Endothelial cell of umbilical vein (primary cell): ENCODE results near the gene MAGOHB. TPM values are rescaled to one million over a fixed set of nuclear protein-coding genes. Genes with fewer than 3 reads are reported as not detected.

Source experiments
- BruUV-seq: library from RNA; stranded (reverse); fragments of 400-500 nt; replicated peaks from 2 replicates; lab custom pipeline; 2021; lab: Mats Ljungman, UMichigan
- CTCF ChIA-PET: fragments of 300-600, 350-600 bp; sonication (Branson Sonifier 250); formaldehyde crosslinking; loops from one replicate; lab custom pipeline; 2021; ENCODE audit warnings: antibody characterized with exemption, inconsistent platforms; lab: Charles Lee
- POLR2A ChIA-PET: fragments of 300-600, 350-600 bp; sonication (Branson Sonifier 250); formaldehyde crosslinking; loops from one replicate; lab custom pipeline; 2021; ENCODE audit warnings: antibody characterized with exemption, inconsistent platforms; lab: Charles Lee
- DNase-seq: peaks from one replicate; pipeline ENCODE4 v3.0.0-alpha.2; 2011; ENCODE audit warnings: low read depth, low spot score
- FAIRE-seq: peaks from 2 replicates; lab custom pipeline; 2011; peaks lifted over from hg19 to GRCh38; lab: Jason Lieb, UNC
- H2AFZ ChIP-seq: 2 replicates; pipeline ENCODE4 v1.6.0; 2012; ENCODE audit warnings: low read depth, low read length, control low read depth, inconsistent platforms
- H3K27ac ChIP-seq: 2 replicates; pipeline ENCODE4 v1.5.1; 2011; ENCODE audit warnings: low read depth, mild to moderate bottlenecking, control low read depth, low read length, moderate library complexity; ENCODE audit not compliant: insufficient read depth
- H3K27me3 ChIP-seq, 2 experiments: 2 replicates each; pipeline versions ENCODE4 v1.6.0 to v1.6.1; 2011; ENCODE audit warnings: low read length in 2 of 2, mixed read lengths in 1 of 2; ENCODE audit not compliant: control insufficient read depth in 2 of 2, insufficient read depth in 2 of 2
- H3K36me3 ChIP-seq, 2 experiments: 2 replicates in 1 of 2; 3 replicates in 1 of 2; pipeline ENCODE4 v1.5.1; 2011; ENCODE audit warnings: low read length in 2 of 2, mild to moderate bottlenecking in 1 of 2, moderate library complexity in 1 of 2; ENCODE audit not compliant: control insufficient read depth in 2 of 2, insufficient read depth in 2 of 2; ENCODE audit errors: extremely low read depth in 1 of 2
- H3K4me1 ChIP-seq: 3 replicates; pipeline ENCODE4 v1.5.1; 2011; ENCODE audit warnings: mild to moderate bottlenecking, low read length; ENCODE audit not compliant: control insufficient read depth, insufficient read depth; ENCODE audit errors: extremely low read depth
- H3K4me2 ChIP-seq: 2 replicates; pipeline ENCODE4 v1.6.1; 2011; ENCODE audit warnings: low read length, control low read depth, mixed read lengths; ENCODE audit not compliant: insufficient read depth
- H3K4me3 ChIP-seq, 3 experiments: fragments of 200-600 bp in 1 of 3; sonication (generic), shearing (Covaris generic) in 1 of 3; replicated peaks in 1 of 3; 2 replicates each; pipeline ENCODE4 v1.5.1; 2011 to 2016; ENCODE audit warnings: control low read depth in 3 of 3, low read length in 3 of 3, mild to moderate bottlenecking in 2 of 3, inconsistent platforms in 1 of 3, low read depth in 1 of 3, moderate library complexity in 1 of 3; ENCODE audit not compliant: insufficient read depth in 1 of 3
- H3K79me2 ChIP-seq: 2 replicates; pipeline ENCODE4 v1.6.0; 2012; ENCODE audit warnings: low read length, inconsistent platforms; ENCODE audit not compliant: control insufficient read depth, insufficient read depth
- H3K9ac ChIP-seq: replicated peaks from 2 replicates; pipeline ENCODE3; 2011; ENCODE audit warnings: low read length, control low read depth; ENCODE audit not compliant: insufficient read depth; ENCODE audit errors: extremely low read depth
- H3K9me1 ChIP-seq: replicated peaks from 3 replicates; pipeline ENCODE4 v1.6.0; 2011; ENCODE audit warnings: mild to moderate bottlenecking, low read length; ENCODE audit not compliant: control insufficient read depth, insufficient read depth; ENCODE audit errors: extremely low read depth
- H3K9me3 ChIP-seq: replicated peaks from 2 replicates; pipeline ENCODE4 v1.5.1; 2012; ENCODE audit warnings: low read length, inconsistent platforms; ENCODE audit not compliant: control insufficient read depth, insufficient read depth
- H4K20me1 ChIP-seq: replicated peaks from 2 replicates; pipeline ENCODE3; 2011; ENCODE audit warnings: mild to moderate bottlenecking, low read length; ENCODE audit not compliant: control insufficient read depth, insufficient read depth; ENCODE audit errors: extremely low read depth
- EZH2 ChIP-seq: IDR thresholded peaks from 2 replicates; pipeline ENCODE4 v1.6.1; 2012; ENCODE audit warnings: borderline replicate concordance, low read depth, mild to moderate bottlenecking, moderate library complexity, low read length, inconsistent platforms; ENCODE audit not compliant: severe bottlenecking
- FOS ChIP-seq: IDR thresholded peaks from 2 replicates; pipeline ENCODE4 v1.6.1; 2011; ENCODE audit warnings: mild to moderate bottlenecking, low read length, moderate library complexity, borderline replicate concordance; ENCODE audit not compliant: insufficient read depth
- MYC ChIP-seq: IDR thresholded peaks from one replicate; pipeline ENCODE4 v1.6.1; 2011; ENCODE audit warnings: mild to moderate bottlenecking, low read depth, low read length
- POLR2A ChIP-seq: IDR thresholded peaks from 2 replicates; pipeline ENCODE4 v1.6.1; 2012; ENCODE audit warnings: low read depth, mild to moderate bottlenecking, control low read depth, low read length
- dilution Hi-C: fragments of 300-500 bp; cut with MboI; formaldehyde crosslinking; loops from one replicate; pipeline ENCODE4 v1.15.0; 2019; ENCODE audit warnings: low sequenced_read_pairs; ENCODE audit not compliant: extremely low pct_ligation_motif_present
- intact Hi-C: fragments of 100-400 bp; cut with micrococcal nuclease; formaldehyde crosslinking; loops from one replicate; pipeline ENCODE4 v1.10.0; 2022
- polyA plus RNA-seq, 4 experiments: library from polyadenylated mRNA; depleted of rRNA in 3 of 4; stranded (reverse) in 3 of 4; unstranded in 1 of 4; fragments of >200 nt; gene quantifications; 2 replicates each; pipeline versions ENCODE4 v1.2.1 to v1.2.3, GENCODE V29; 2011 to 2012; ENCODE audit warnings: missing spikeins in 1 of 4
- total RNA-seq: library from RNA; stranded (reverse); gene quantifications from 2 replicates; pipeline ENCODE4 v1.2.3, GENCODE V29; 2021
- TF ChIP-seq, protein P1 (sequence below), 2 donors: IDR thresholded peaks; 1 replicate in 1 of 2; 2 replicates in 1 of 2; pipeline ENCODE4 v1.5.1; 2011; ENCODE audit warnings: low read length in 2 of 2, mild to moderate bottlenecking in 2 of 2, moderate library complexity in 2 of 2, control low read depth in 1 of 2, inconsistent platforms in 1 of 2, low read depth in 1 of 2; ENCODE audit not compliant: insufficient read depth in 1 of 2; ENCODE audit errors: extremely low read depth in 1 of 2

MAGOHB gene
- total and polyA plus RNA-seq, 2 donors (not counting 3 experiments of a cell fraction or from before 2014, with no cell fraction given) = 8.9 to 48.3 TPM

DNA sequence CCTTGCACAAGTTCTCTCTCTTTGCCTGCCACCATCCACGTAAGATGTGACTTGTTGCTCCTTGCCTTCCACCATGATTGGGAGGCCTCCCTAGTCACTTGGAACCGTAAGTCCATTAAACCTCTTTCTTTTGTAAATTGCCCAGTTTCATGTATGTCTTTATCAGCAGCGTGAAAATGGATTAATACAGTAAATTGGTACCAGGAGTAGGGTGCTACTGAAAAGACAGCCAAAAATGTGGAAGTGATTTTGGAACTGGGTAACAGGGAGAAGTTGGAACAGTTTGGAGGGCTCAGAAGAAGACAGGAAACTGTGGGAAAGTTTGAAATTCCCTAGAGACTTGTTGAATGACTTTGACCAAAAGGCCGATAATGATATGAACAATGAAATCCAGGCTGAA, 32.5 kb upstream of the MAGOHB start:
- no peak overlapping the region for H3K4me2 ChIP-seq
- peaks cover 4% of the 10 kb centered on the region for H3K9me3 ChIP-seq
- no peak overlapping the region for H3K9ac ChIP-seq
- H3K36me3 ChIP-seq = no peaks in the 10 kb centered on the region
- no peak for DNase-seq
- ChIA-PET CTCF (no interaction called here), POLR2A (no interaction called here)
- dilution Hi-C loops (no loop called here), intact Hi-C loops (loop anchor here (10.0 kb wide), 1 partner anchor 611 kb away; the partner anchor contains the start of gene CLEC9A)
- no TSS peak for BruUV-seq
- peaks cover 30% of the 10 kb centered on the region for H3K4me1 ChIP-seq
- H4K20me1 ChIP-seq = no peaks in the 10 kb centered on the region
- H2AFZ ChIP-seq = no peak overlapping the region
- no peaks in the 10 kb centered on the region for H3K9me1 ChIP-seq
- FAIRE-seq = no peak
- H3K27me3 ChIP-seq = no peaks in the 10 kb centered on the region
- H3K79me2 ChIP-seq = peaks cover 27% of the 10 kb centered on the region
- H3K4me3 ChIP-seq = no peak overlapping the region
- H3K27ac ChIP-seq = no peak overlapping the region
- TF ChIP-seq MYC (no peak), POLR2A (no peak), EZH2 (no peak), FOS (no peak)
- TF ChIP-seq, protein P1, sequence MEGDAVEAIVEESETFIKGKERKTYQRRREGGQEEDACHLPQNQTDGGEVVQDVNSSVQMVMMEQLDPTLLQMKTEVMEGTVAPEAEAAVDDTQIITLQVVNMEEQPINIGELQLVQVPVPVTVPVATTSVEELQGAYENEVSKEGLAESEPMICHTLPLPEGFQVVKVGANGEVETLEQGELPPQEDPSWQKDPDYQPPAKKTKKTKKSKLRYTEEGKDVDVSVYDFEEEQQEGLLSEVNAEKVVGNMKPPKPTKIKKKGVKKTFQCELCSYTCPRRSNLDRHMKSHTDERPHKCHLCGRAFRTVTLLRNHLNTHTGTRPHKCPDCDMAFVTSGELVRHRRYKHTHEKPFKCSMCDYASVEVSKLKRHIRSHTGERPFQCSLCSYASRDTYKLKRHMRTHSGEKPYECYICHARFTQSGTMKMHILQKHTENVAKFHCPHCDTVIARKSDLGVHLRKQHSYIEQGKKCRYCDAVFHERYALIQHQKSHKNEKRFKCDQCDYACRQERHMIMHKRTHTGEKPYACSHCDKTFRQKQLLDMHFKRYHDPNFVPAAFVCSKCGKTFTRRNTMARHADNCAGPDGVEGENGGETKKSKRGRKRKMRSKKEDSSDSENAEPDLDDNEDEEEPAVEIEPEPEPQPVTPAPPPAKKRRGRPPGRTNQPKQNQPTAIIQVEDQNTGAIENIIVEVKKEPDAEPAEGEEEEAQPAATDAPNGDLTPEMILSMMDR (IDR thresholded peaks at IDR 0.05; ENCODE audit: extremely low read depth in 1 of 2, insufficient read depth in 1 of 2, low read depth in 1 of 2, low read length in 2 of 2) = no peak
